AG04450 (cell line): ENCODE measurements around the gene IGSF8. TPM values are rescaled to one million over a fixed set of nuclear protein-coding genes. Genes with fewer than 3 reads are reported as not detected.

ENCODE experiments used
- CTCF ChIA-PET: fragments of 300-600, 350-600 bp; formaldehyde crosslinking; extraction: SDS; loops from one replicate; lab custom pipeline; 2022; ENCODE audit warnings: antibody characterized with exemption, inconsistent platforms; lab: Charles Lee
- POLR2A ChIA-PET: fragments of 350-600 bp; formaldehyde crosslinking; extraction: SDS; loops from one replicate; lab custom pipeline; 2021; ENCODE audit warnings: antibody characterized with exemption, inconsistent platforms; lab: Yijun Ruan, JAX
- DNase-seq: peaks from one replicate; pipeline ENCODE4 v3.0.0-alpha.2; 2011; ENCODE audit warnings: low read depth, low spot score
- H3K27ac ChIP-seq: one replicate; pipeline ENCODE4 v1.5.1; 2012; ENCODE audit warnings: low read depth, low read length, control low read depth
- H3K27me3 ChIP-seq: one replicate; pipeline ENCODE4 v1.6.0; 2012; ENCODE audit warnings: low read length; ENCODE audit not compliant: control insufficient read depth, insufficient read depth
- H3K4me3 ChIP-seq: 2 replicates; pipeline ENCODE4 v1.5.1; 2011; ENCODE audit warnings: mild to moderate bottlenecking, low read depth, low read length, control low read depth
- H3K9me3 ChIP-seq: 2 replicates; pipeline ENCODE4 v1.5.1; 2012; ENCODE audit warnings: low read length; ENCODE audit not compliant: control insufficient read depth, insufficient read depth
- polyA plus RNA-seq: library from polyadenylated mRNA; depleted of rRNA; stranded (reverse); fragments of >200 nt; gene quantifications from 2 replicates; pipeline ENCODE4 v1.2.3, GENCODE V29; 2011
- TF ChIP-seq, protein P1 (sequence below): IDR thresholded peaks from 2 replicates; pipeline ENCODE4 v1.5.1; 2011; ENCODE audit warnings: low read depth, low read length, control low read depth, inconsistent platforms

IGSF8 gene
- polyA plus RNA-seq, 1 experiment: 12.7 TPM

GRCh38 chr1:160066829-160067745, 31.3 kb downstream of the IGSF8 start:
- CTCF ChIA-PET: interaction anchor here (0.7 to 2.4 kb wide), 5 partner anchors 11 to 246 kb away, joined by 3 to 15 read pairs (median 5); no protein-coding TSS in a partner anchor
- TF ChIP-seq, protein P1, sequence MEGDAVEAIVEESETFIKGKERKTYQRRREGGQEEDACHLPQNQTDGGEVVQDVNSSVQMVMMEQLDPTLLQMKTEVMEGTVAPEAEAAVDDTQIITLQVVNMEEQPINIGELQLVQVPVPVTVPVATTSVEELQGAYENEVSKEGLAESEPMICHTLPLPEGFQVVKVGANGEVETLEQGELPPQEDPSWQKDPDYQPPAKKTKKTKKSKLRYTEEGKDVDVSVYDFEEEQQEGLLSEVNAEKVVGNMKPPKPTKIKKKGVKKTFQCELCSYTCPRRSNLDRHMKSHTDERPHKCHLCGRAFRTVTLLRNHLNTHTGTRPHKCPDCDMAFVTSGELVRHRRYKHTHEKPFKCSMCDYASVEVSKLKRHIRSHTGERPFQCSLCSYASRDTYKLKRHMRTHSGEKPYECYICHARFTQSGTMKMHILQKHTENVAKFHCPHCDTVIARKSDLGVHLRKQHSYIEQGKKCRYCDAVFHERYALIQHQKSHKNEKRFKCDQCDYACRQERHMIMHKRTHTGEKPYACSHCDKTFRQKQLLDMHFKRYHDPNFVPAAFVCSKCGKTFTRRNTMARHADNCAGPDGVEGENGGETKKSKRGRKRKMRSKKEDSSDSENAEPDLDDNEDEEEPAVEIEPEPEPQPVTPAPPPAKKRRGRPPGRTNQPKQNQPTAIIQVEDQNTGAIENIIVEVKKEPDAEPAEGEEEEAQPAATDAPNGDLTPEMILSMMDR: no peak
- Histone ChIP-seq H3K9me3 (no peaks in the 10 kb centered on the region; the same call in 1 of the 2 replicates), H3K4me3 (no peak overlapping the region), H3K27ac (no peak overlapping the region), H3K27me3 (peaks cover 65% of the 10 kb centered on the region)
- POLR2A ChIA-PET: no interaction called here
- no peak for DNase-seq

DNA sequence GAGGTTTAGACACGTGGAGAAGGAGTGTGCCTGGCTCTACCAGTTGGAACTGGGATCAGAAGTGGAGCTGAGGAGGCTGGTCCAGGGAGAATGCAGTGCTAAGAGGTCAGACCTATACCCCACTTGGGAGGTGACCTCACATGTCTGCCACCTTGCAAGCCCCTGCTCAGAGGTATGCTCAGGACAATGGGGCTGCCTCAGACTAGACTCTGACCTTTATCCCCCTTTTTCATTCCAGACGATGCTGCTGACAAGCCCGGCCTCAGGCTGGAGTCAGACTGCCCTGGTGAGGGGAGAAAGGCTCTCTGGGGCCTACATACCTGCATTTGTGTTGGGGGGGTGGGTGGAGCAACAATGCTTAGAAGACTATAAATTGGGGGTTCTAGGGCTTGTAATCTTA, 33.7 kb downstream of the IGSF8 start:
- CTCF ChIA-PET: no interaction called here

DNA sequence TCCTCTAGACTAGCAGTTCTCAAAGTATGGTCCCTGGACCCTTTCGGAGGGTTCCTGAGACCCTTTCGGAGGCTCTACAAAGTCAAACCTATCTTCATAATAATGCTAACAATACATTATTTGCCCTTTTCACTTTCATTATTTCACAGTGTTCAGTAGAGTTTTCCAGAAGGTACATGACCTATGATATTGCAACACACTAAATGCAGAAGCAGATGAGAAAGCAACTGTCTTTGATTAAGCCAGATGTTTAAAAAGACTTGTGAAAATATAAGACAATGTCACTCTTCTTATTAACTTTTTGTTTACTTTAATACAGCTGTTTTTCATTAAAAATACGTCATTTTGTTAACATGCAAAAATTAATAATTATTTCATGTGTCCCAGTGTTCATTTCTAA, 34.3 kb downstream of the IGSF8 start:
- TF ChIP-seq, protein P1: no peak
- CTCF ChIA-PET: interaction anchor here (0.6 to 2.2 kb wide), 4 partner anchors 14 to 57 kb away, joined by 3 to 13 read pairs (median 3); no protein-coding TSS in a partner anchor
- Histone ChIP-seq H3K9me3 (no peaks in the 10 kb centered on the region), H3K27ac (no peak overlapping the region), H3K4me3 (no peak overlapping the region), H3K27me3 (peaks cover 58% of the 10 kb centered on the region)
- DNase-seq: no peak
- POLR2A ChIA-PET: no interaction called here

More for the DNA sequence above, 33.7 kb downstream of the IGSF8 start:
- no peaks in the 10 kb centered on the region for H3K9me3 ChIP-seq
- no peak for DNase-seq
- POLR2A ChIA-PET: no interaction called here
- H3K27me3 ChIP-seq: peaks cover 58% of the 10 kb centered on the region
- no peak overlapping the region for H3K4me3 ChIP-seq
- H3K27ac ChIP-seq: no peak overlapping the region
- TF ChIP-seq, protein P1: no peak

- TF ChIP-seq, protein P1: no peak
- Histone ChIP-seq H3K9me3 (no peaks in the 10 kb centered on the region), H3K27ac (no peak overlapping the region), H3K27me3 (peaks cover 55% of the 10 kb centered on the region), H3K4me3 (no peak overlapping the region)
- DNase-seq: no peak
- ChIA-PET POLR2A (no interaction called here), CTCF (interaction anchor here (1.1 to 2.2 kb wide), 3 partner anchors 17 to 56 kb away, joined by 3 to 13 read pairs (median 7); no protein-coding TSS in a partner anchor)
Observed at GRCh38 chr1:160063176-160063575, 35.2 kb downstream of the IGSF8 start.

GRCh38 chr1:160062230-160062532, 36.2 kb downstream of the IGSF8 start:
- TF ChIP-seq, protein P1: no peak
- CTCF ChIA-PET: interaction anchor here (1.6 to 2.2 kb wide), 2 partner anchors 16 to 23 kb away, joined by 7 to 13 read pairs; no protein-coding TSS in a partner anchor
- Histone ChIP-seq H3K27me3 (peaks cover 54% of the 10 kb centered on the region), H3K27ac (no peak overlapping the region), H3K9me3 (no peaks in the 10 kb centered on the region), H3K4me3 (no peak overlapping the region)
- DNase-seq: no peak
- POLR2A ChIA-PET: no interaction called here
